Sigmoid colon (tissue), 7 donors: ENCODE results near the gene HHIPL2. TPM values are rescaled to one million over a fixed set of nuclear protein-coding genes. Genes with fewer than 3 reads are reported as not detected.

ENCODE experiments used
- DNase-seq: peaks from one replicate; pipeline ENCODE4 v3.0.0-alpha.2; 2019
- H3K27ac ChIP-seq, 4 donors: fragments of 200-600 bp; sonication (generic); one replicate each; pipeline ENCODE4 v1.5.1; 2016 to 2019; ENCODE audit warnings: mild to moderate bottlenecking in 1 of 4
- H3K27me3 ChIP-seq, 3 donors: fragments of 200-600 bp; sonication (generic); one replicate each; pipeline ENCODE4 v1.5.1; 2019; ENCODE audit warnings: mild to moderate bottlenecking in 1 of 3
- H3K36me3 ChIP-seq, 4 donors: fragments of 200-600 bp; sonication (generic); one replicate each; pipeline ENCODE4 v1.5.1; 2016 to 2019
- H3K4me1 ChIP-seq, 4 donors: fragments of 200-600 bp; sonication (generic); one replicate each; pipeline ENCODE4 v1.5.1; 2017 to 2019
- H3K4me3 ChIP-seq, 4 donors: fragments of 200-600 bp; sonication (generic); one replicate each; pipeline ENCODE4 v1.5.1; 2017 to 2019; ENCODE audit warnings: mild to moderate bottlenecking in 2 of 4, moderate library complexity in 1 of 4
- H3K9me3 ChIP-seq, 4 donors: fragments of 200-600 bp in 3 of 4; sonication (generic) in 3 of 4; one replicate each; pipeline versions ENCODE4 v1.5.1 to v1.6.1; 2013 to 2019
- EP300 ChIP-seq, 4 donors: sonication (generic); formaldehyde crosslinking; IDR thresholded peaks; one replicate each; pipeline ENCODE4 v1.6.1; 2017; ENCODE audit warnings: antibody characterized with exemption in 4 of 4
- POLR2A ChIP-seq, 2 donors: fragments of 450-650 bp; IDR thresholded peaks; one replicate each; pipeline ENCODE4 v1.6.1; 2016; ENCODE audit warnings: antibody characterized with exemption in 2 of 2, mild to moderate bottlenecking in 2 of 2, moderate library complexity in 2 of 2
- POLR2AphosphoS5 ChIP-seq, 4 donors: sonication (generic); formaldehyde crosslinking; IDR thresholded peaks; one replicate each; pipeline ENCODE4 v1.6.1; 2017; ENCODE audit warnings: antibody characterized with exemption in 4 of 4
- WGBS, 2 donors: extraction: QIAGEN DNeasy Blood & Tissue Kit; methylation state at CpG; one replicate each; pipeline ENCODE4 v1.1.7; 2013; 5-methylcytosine and 5-hydroxymethylcytosine counted together
- intact Hi-C: fragments of 100-400 bp; cut with DNase I; formaldehyde crosslinking; loops from one replicate; pipeline ENCODE4 v1.15.1; 2023
- polyA plus RNA-seq, 3 donors: library from polyadenylated mRNA; stranded (reverse); fragments of 200-250 nt; gene quantifications; one replicate each; pipeline ENCODE4 v1.2.3, GENCODE V29; 2013
- total RNA-seq, 4 donors: library from RNA; depleted of rRNA; stranded (reverse); fragments of >200 nt; gene quantifications; one replicate each; pipeline ENCODE4 v1.1.0, GENCODE V29; 2016
- TF ChIP-seq, protein P1 (sequence below), 4 experiments: fragments of 450-650 bp in 3 of 4; fragments of 200-600 bp in 1 of 4; IDR thresholded peaks; one replicate each; pipeline ENCODE4 v1.5.1; 2016 to 2019; ENCODE audit warnings: antibody characterized with exemption in 4 of 4, mild to moderate bottlenecking in 3 of 4, moderate library complexity in 2 of 4
- donor health status: healthy with polysubstance abuse.
- donor health status: Bipolar disorder and iron deficiency.
- donor health status: healthy.

The HHIPL2 gene
- total and polyA plus RNA-seq, 7 donors, result 0.13 TPM; not detected in 6

DNA sequence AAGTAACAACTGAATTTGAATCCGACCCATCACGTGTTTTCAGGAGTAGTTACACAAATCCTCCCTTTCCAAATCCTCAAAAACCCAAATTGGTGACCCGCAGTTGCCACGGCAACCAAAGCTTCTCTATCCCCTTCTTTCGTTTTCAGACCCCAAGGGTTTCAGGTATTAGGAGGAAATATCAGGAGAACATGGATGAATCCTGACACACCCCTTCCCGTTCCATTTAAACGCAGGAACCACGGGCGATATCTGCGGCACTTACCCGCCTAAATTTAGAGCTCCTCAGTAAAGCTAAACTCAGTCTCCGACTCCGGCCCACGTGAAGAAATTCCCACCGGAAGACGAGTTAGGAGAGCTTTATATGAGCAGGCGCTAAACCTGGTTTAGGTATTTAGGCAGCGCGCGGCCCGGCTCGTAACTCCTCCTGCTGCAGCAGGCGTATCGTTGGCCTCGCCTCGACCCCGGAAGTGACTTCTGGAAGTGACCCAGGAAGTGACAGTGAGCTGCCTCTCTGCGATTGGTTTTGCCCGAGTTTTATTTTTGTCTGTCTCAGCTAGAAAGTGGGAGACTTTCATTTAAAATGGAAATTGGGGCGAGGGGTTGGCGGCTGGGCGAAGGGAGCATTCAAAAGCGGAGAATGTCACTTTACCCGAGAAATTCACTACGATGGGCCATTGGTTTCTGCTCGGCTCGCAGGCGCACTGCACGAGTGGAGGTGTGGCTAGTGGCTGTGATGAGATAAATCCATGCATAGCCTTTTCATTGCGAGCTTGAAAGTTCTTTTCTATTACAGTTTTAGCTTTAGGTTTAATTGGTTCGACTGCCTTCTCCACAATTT lies 41.8 kb upstream of the HHIPL2 start, which contains the start of gene TAF1A:
TSS of gene TAF1A (minus strand) at position 472 of the 841 bp plus-strand sequence.
- 0% methylated on average over 41 of the region's 41 CpGs for WGBS, 2 donors
- DNase-seq, result peak; percentile 94
- Histone ChIP-seq H3K9me3 (no peaks in the 10 kb centered on the region), H3K4me1 (peaks cover 0 to 20% (median 16%) of the 10 kb centered on the region in 4 donors), H3K27ac (peak within 1 kb of the TSS; percentile 76 to 82 (median 80)), H3K36me3 (peaks cover 0 to 19% (median 2%) of the 10 kb centered on the region in 4 donors), H3K4me3 (peak within 1 kb of the TSS; percentile 59 to 70 (median 62)), H3K27me3 (no peaks in the 10 kb centered on the region)
- intact Hi-C loops, result loop anchor here (1.0 to 5.0 kb wide), 3 partner anchors 27 to 122 kb away; no protein-coding TSS in a partner anchor
- no peak for TF ChIP-seq POLR2A (IDR thresholded peaks at IDR 0.05)
- peak; percentile 41 to 69 (median 65) for TF ChIP-seq POLR2AphosphoS5 (IDR thresholded peaks at IDR 0.05)

DNA sequence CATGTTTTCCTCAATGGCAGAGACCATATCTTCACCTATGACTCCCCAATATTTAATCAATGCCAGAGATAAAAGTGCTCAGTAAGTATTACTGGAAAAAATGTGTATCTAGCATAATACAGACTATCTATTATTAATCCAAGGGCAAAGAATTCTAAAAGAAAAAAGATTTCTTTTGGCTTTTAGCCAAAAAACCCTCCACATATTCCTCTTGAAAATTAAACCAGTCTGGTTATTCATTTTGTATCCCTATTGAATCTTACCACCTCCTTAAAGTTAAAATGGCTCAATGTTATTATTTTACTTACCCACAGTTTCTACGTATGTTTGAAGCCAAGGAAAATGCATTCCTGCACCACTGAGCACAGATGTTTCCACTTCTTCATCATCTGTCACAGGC lies 40.2 kb upstream of the HHIPL2 start:
- no peak overlapping the region for H3K4me3 ChIP-seq
- no peaks in the 10 kb centered on the region for H3K9me3 ChIP-seq
- 75 to 95% methylated on average over 1 of the region's 1 CpG for WGBS, 2 donors
- H3K4me1 ChIP-seq, result peaks cover 0 to 20% (median 16%) of the 10 kb centered on the region in 4 donors
- no peaks in the 10 kb centered on the region for H3K27me3 ChIP-seq
- intact Hi-C loops, result no loop called here
- TF ChIP-seq POLR2AphosphoS5 (IDR thresholded peaks at IDR 0.05) (no peak), EP300 (IDR thresholded peaks at IDR 0.05) (no peak), POLR2A (IDR thresholded peaks at IDR 0.05) (no peak)
- TF ChIP-seq, protein P1, sequence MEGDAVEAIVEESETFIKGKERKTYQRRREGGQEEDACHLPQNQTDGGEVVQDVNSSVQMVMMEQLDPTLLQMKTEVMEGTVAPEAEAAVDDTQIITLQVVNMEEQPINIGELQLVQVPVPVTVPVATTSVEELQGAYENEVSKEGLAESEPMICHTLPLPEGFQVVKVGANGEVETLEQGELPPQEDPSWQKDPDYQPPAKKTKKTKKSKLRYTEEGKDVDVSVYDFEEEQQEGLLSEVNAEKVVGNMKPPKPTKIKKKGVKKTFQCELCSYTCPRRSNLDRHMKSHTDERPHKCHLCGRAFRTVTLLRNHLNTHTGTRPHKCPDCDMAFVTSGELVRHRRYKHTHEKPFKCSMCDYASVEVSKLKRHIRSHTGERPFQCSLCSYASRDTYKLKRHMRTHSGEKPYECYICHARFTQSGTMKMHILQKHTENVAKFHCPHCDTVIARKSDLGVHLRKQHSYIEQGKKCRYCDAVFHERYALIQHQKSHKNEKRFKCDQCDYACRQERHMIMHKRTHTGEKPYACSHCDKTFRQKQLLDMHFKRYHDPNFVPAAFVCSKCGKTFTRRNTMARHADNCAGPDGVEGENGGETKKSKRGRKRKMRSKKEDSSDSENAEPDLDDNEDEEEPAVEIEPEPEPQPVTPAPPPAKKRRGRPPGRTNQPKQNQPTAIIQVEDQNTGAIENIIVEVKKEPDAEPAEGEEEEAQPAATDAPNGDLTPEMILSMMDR (IDR thresholded peaks at IDR 0.05), result no peak
- peaks cover 0 to 33% (median 2%) of the 10 kb centered on the region in 4 donors for H3K36me3 ChIP-seq
- DNase-seq, result no peak
- H3K27ac ChIP-seq, result no peak overlapping the region

DNA sequence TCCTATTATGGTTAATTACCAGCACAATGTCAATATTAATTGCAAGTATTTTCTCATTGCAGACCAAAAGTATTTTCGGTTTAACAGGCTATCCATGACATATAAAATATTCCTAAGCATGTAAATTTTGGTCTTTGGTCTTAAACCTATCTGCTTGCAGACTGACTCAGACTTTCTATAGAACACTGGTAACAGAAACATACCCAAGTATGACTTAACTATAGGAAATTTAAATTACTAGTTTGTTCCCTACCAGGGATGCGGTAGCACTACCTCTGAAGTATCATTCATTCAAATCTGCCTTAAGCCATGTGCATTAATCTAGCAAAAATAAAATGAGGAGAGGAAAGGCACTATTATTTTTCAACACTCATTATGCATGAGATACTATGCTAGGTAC lies 38.9 kb upstream of the HHIPL2 start:
- Histone ChIP-seq H3K27ac (no peak overlapping the region), H3K36me3 (peaks cover 0 to 39% (median 2%) of the 10 kb centered on the region in 4 donors), H3K9me3 (no peaks in the 10 kb centered on the region), H3K27me3 (no peaks in the 10 kb centered on the region), H3K4me3 (no peak overlapping the region), H3K4me1 (peaks cover 0 to 20% (median 16%) of the 10 kb centered on the region in 4 donors)
- intact Hi-C loops, result no loop called here
- 87 to 93% methylated on average over 2 of the region's 2 CpGs for WGBS, 2 donors
- TF ChIP-seq EP300 (IDR thresholded peaks at IDR 0.05), result no peak
- TF ChIP-seq, protein P1 (IDR thresholded peaks at IDR 0.05), result no peak
- no peak for TF ChIP-seq POLR2A (IDR thresholded peaks at IDR 0.05)
- TF ChIP-seq POLR2AphosphoS5 (IDR thresholded peaks at IDR 0.05), result no peak
- no peak for DNase-seq

DNA sequence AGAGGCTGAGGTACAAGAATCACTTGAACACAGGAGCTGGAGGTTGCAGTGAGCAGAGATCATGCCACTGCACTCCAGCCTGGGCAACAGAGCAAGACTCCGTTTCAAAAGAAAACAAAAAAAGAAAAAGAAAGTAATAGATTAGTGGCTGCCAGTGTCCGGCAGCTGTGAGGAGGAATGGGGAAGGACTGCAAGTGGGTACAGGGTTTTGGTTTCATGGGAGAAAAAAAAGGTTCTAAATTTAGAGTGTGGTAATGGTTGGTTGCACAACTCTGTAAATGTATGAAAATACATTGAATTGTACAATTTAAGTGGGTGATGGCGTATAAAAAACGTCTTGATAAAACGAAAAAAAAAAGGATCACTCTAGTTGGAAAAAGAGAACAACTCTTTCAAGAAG lies 35.2 kb upstream of the HHIPL2 start:
- WGBS, 2 donors, result 65 to 86% methylated on average over 5 of the region's 5 CpGs
- no peaks in the 10 kb centered on the region for H3K9me3 ChIP-seq
- H3K27ac ChIP-seq, result no peak overlapping the region
- no peaks in the 10 kb centered on the region for H3K27me3 ChIP-seq
- intact Hi-C loops, result no loop called here
- no peak overlapping the region for H3K4me3 ChIP-seq
- H3K36me3 ChIP-seq, result peaks cover 0 to 42% (median 2%) of the 10 kb centered on the region in 4 donors
- no peak for DNase-seq
- no peak for TF ChIP-seq POLR2A (IDR thresholded peaks at IDR 0.05)
- no peak for TF ChIP-seq POLR2AphosphoS5 (IDR thresholded peaks at IDR 0.05)
- TF ChIP-seq EP300 (IDR thresholded peaks at IDR 0.05), result no peak
- TF ChIP-seq, protein P1 (IDR thresholded peaks at IDR 0.05), result no peak
- peaks cover 0 to 1% (median 0%) of the 10 kb centered on the region in 4 donors for H3K4me1 ChIP-seq

DNA sequence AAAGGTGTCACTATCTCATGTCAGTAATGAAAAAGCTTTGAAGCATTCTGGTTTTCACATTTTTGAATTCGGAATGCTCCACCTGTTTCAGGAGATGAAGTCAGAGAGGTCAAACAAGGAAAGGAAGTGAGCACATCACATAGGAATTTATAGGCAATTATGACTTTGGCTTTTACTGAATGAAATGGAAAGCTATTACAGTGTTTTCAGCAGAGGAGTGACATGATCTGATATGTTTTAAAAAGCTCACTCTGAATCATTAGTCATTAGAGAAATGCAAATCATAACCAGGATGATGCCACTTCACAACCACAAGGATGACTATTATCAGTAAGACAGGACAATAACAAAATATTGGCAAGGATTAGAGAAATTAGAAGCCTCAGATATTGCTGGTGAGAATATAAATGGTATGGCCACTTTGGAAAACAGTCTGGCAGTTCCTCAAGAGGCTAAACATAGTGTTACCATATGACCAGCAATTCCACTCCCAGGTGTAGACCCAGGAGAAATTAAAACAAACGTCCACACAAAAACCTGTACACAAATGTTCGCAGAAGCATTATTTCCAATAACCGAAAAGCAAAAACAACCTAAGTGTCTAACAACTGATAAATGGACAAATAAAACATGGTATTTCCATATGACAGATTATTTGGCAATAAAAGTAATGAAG lies 34.3 kb upstream of the HHIPL2 start:
- Histone ChIP-seq H3K4me1 (no peaks in the 10 kb centered on the region), H3K4me3 (no peak overlapping the region), H3K27ac (no peak overlapping the region), H3K27me3 (no peaks in the 10 kb centered on the region), H3K9me3 (no peaks in the 10 kb centered on the region), H3K36me3 (peaks cover 0 to 37% (median 3%) of the 10 kb centered on the region in 4 donors)
- intact Hi-C loops, result no loop called here
- TF ChIP-seq, protein P1 (IDR thresholded peaks at IDR 0.05), result no peak
- TF ChIP-seq POLR2AphosphoS5 (IDR thresholded peaks at IDR 0.05) (no peak), POLR2A (IDR thresholded peaks at IDR 0.05) (no peak), EP300 (IDR thresholded peaks at IDR 0.05) (no peak)
- no peak for DNase-seq
- WGBS, 2 donors, result 78 to 82% methylated on average over 4 of the region's 4 CpGs
